Naive thymus-derived CD4-positive, alpha-beta T cell (primary cell): ENCODE results near the gene DNAAF1. TPM values are rescaled to one million over a fixed set of nuclear protein-coding genes. Genes with fewer than 3 reads are reported as not detected.
A peak's percentile ranks its signal among the peaks of the same experiment; 100 is the strongest.

ENCODE experiments used
- ATAC-seq: fragments of 150-1000 bp; cut with Tn5 transposase; 2 replicates; pipeline ENCODE4 v1.10.0; 2021; ENCODE audit warnings: mild to moderate bottlenecking, moderate library complexity
- CTCF ChIA-PET: fragments of 350-600 bp; sonication (Branson Sonifier 250); formaldehyde crosslinking; loops from one replicate; lab custom pipeline; 2021; ENCODE audit warnings: antibody characterized with exemption; lab: Charles Lee
- POLR2A ChIA-PET: fragments of 350-600 bp; sonication (Branson Sonifier 250); formaldehyde crosslinking; loops from one replicate; lab custom pipeline; 2021; ENCODE audit warnings: antibody characterized with exemption, inconsistent platforms; lab: Charles Lee
- DNase-seq, 9 donors: peaks; one replicate each; pipeline versions ENCODE4 v3.0.0 to v3.0.0-alpha.2; 2020 to 2022; ENCODE audit warnings: mixed read lengths in 1 of 9
- H3K27ac ChIP-seq: one replicate; pipeline ENCODE4 v1.7.0; 2013; ENCODE audit warnings: mild to moderate bottlenecking, low read depth, low read length, moderate library complexity
- H3K27me3 ChIP-seq, 2 donors: one replicate each; pipeline ENCODE4 v1.7.0; 2013; ENCODE audit warnings: low read length in 2 of 2, mild to moderate bottlenecking in 2 of 2, moderate library complexity in 2 of 2; ENCODE audit not compliant: control insufficient read depth in 2 of 2, insufficient read depth in 2 of 2
- H3K36me3 ChIP-seq, 3 experiments: 1 replicate in 2 of 3; 2 replicates in 1 of 3; pipeline ENCODE4 v1.7.0; 2013; ENCODE audit warnings: low read length in 3 of 3, mild to moderate bottlenecking in 3 of 3, moderate library complexity in 1 of 3; ENCODE audit not compliant: insufficient read depth in 3 of 3, control insufficient read depth in 2 of 3
- H3K4me1 ChIP-seq, 2 donors: one replicate each; pipeline ENCODE4 v1.7.0; 2013; ENCODE audit warnings: low read length in 2 of 2, mild to moderate bottlenecking in 2 of 2, moderate library complexity in 1 of 2; ENCODE audit not compliant: control insufficient read depth in 2 of 2, insufficient read depth in 2 of 2
- H3K4me3 ChIP-seq: 2 replicates; pipeline ENCODE4 v1.7.0; 2013; ENCODE audit warnings: mild to moderate bottlenecking, low read length
- H3K9me3 ChIP-seq, 3 experiments: 1 replicate in 2 of 3; 2 replicates in 1 of 3; pipeline ENCODE4 v1.7.0; 2013; ENCODE audit warnings: low read length in 3 of 3; ENCODE audit not compliant: control insufficient read depth in 2 of 3
- H3K27ac Mint-ChIP-seq, 9 donors: one replicate each; pipeline ENCODE4 v1.8.0; 2020 to 2022; ENCODE audit warnings: mixed read lengths in 9 of 9, mild to moderate bottlenecking in 8 of 9, moderate library complexity in 5 of 9, inconsistent platforms in 2 of 9
- H3K27me3 Mint-ChIP-seq, 5 donors: one replicate each; pipeline ENCODE4 v1.8.0; 2021 to 2022; ENCODE audit warnings: mixed read lengths in 5 of 5, mild to moderate bottlenecking in 1 of 5
- H3K36me3 Mint-ChIP-seq, 5 donors: one replicate each; pipeline ENCODE4 v1.8.0; 2020 to 2022; ENCODE audit warnings: mixed read lengths in 5 of 5, mild to moderate bottlenecking in 3 of 5, inconsistent platforms in 1 of 5
- H3K4me1 Mint-ChIP-seq, 7 donors: one replicate each; pipeline ENCODE4 v1.8.0; 2020 to 2022; ENCODE audit warnings: mixed read lengths in 7 of 7, mild to moderate bottlenecking in 3 of 7, inconsistent platforms in 1 of 7
- H3K4me3 Mint-ChIP-seq, 10 donors: one replicate each; pipeline ENCODE4 v1.8.0; 2020 to 2022; ENCODE audit warnings: mild to moderate bottlenecking in 10 of 10, mixed read lengths in 10 of 10, moderate library complexity in 6 of 10, inconsistent platforms in 2 of 10
- H3K9me3 Mint-ChIP-seq, 11 donors: one replicate each; pipeline ENCODE4 v1.8.0; 2020 to 2022; ENCODE audit warnings: mixed read lengths in 11 of 11, mild to moderate bottlenecking in 4 of 11, inconsistent platforms in 1 of 11, moderate library complexity in 1 of 11
- intact Hi-C, 2 donors: fragments of 100-400 bp; cut with micrococcal nuclease; formaldehyde crosslinking; loops; one replicate each; pipeline ENCODE4 v1.15.1; 2023
- polyA plus RNA-seq, 2 donors: library from polyadenylated mRNA; unstranded; fragments of 300-500 nt; fragmentation: Illumina TruSeq; gene quantifications; one replicate each; pipeline ENCODE4 v1.2.3, GENCODE V29; 2021
- total RNA-seq, 6 experiments: library from RNA in 5 of 6; stranded (reverse) in 5 of 6; gene quantifications; 1 replicate in 5 of 6; 2 replicates in 1 of 6; pipeline ENCODE4 v1.2.3 and lab custom pipeline; 2021 to 2026

Gene DNAAF1
- total and polyA plus RNA-seq, 7 experiments from 2014 or later = 0.06 to 2.2 (median 0.38) TPM; not detected in 3

GRCh38 chr16:84180519-84181140, 35.5 kb downstream of the DNAAF1 start:
- intact Hi-C loops = loop anchor here (10.0 kb wide), 1 partner anchor 324 kb away; the partner anchor contains the start of gene MEAK7 (in 2 of the 2)
- no peak overlapping the region for H3K4me3 ChIP-seq
- CTCF ChIA-PET = no interaction called here
- POLR2A ChIA-PET = no interaction called here
- no peak overlapping the region for H3K27ac ChIP-seq
- Mint-ChIP-seq H3K4me1 (peaks cover 12 to 18% (median 16%) of the 10 kb centered on the region in 7 donors), H3K9me3 (no peaks in the 10 kb centered on the region), H3K36me3 (peaks cover 0 to 23% (median 5%) of the 10 kb centered on the region in 5 donors), H3K4me3 (no peak overlapping the region), H3K27ac (no peak overlapping the region), H3K27me3 (no peaks in the 10 kb centered on the region)
- no peaks in the 10 kb centered on the region for H3K27me3 ChIP-seq
- no peaks in the 10 kb centered on the region for H3K4me1 ChIP-seq
- ATAC-seq (no peak), DNase-seq (no peak)
- no peaks in the 10 kb centered on the region for H3K9me3 ChIP-seq
- H3K36me3 ChIP-seq = peaks cover 0 to 75% (median 9%) of the 10 kb centered on the region in 3 experiments

- ATAC-seq (no peak), DNase-seq (no peak)
- intact Hi-C loops = loop anchor here (10.0 kb wide), 1 partner anchor 323 kb away; the partner anchor contains the start of gene MEAK7 (in 2 of the 2)
- Mint-ChIP-seq H3K9me3 (no peaks in the 10 kb centered on the region), H3K27me3 (no peaks in the 10 kb centered on the region), H3K4me1 (peaks cover 17 to 25% (median 22%) of the 10 kb centered on the region in 7 donors), H3K27ac (no peak overlapping the region), H3K36me3 (peaks cover 0 to 23% (median 5%) of the 10 kb centered on the region in 5 donors), H3K4me3 (peak overlapping the region in 1 of 10 donors; percentile 63)
- no peak overlapping the region for H3K4me3 ChIP-seq
- H3K36me3 ChIP-seq = peaks cover 0 to 75% (median 9%) of the 10 kb centered on the region in 3 experiments
- CTCF ChIA-PET = interaction anchor here (0.6 to 1.2 kb wide), 2 partner anchors 119 to 252 kb away, joined by 3 read pairs; no protein-coding TSS in a partner anchor
- no peaks in the 10 kb centered on the region for H3K27me3 ChIP-seq
- POLR2A ChIA-PET = interaction anchor here (0.5 kb wide), 1 partner anchor 74 kb away, joined by 4 read pairs; no protein-coding TSS in a partner anchor
- H3K27ac ChIP-seq = no peak overlapping the region
- H3K9me3 ChIP-seq = no peaks in the 10 kb centered on the region
- H3K4me1 ChIP-seq = peaks cover 0 to 6% of the 10 kb centered on the region in 2 donors
Observed at GRCh38 chr16:84181144-84181915, 36.2 kb downstream of the DNAAF1 start.

- H3K9me3 Mint-ChIP-seq = no peaks in the 10 kb centered on the region
- Histone ChIP-seq H3K27ac (no peak overlapping the region), H3K27me3 (no peaks in the 10 kb centered on the region), H3K36me3 (peaks cover 0 to 80% (median 9%) of the 10 kb centered on the region in 3 experiments), H3K4me3 (no peak overlapping the region), H3K4me1 (peaks cover 0 to 6% of the 10 kb centered on the region in 2 donors), H3K9me3 (no peaks in the 10 kb centered on the region)
- no peak overlapping the region for H3K27ac Mint-ChIP-seq
- ATAC-seq (no peak), DNase-seq (no peak)
- ChIA-PET CTCF (interaction anchor here (0.6 to 1.2 kb wide), 2 partner anchors 119 to 253 kb away, joined by 3 read pairs; no protein-coding TSS in a partner anchor), POLR2A (no interaction called here)
- intact Hi-C loops = loop anchor here (10.0 kb wide), 1 partner anchor 323 kb away; the partner anchor contains the start of gene MEAK7 (in 2 of the 2)
- peaks cover 22 to 28% (median 25%) of the 10 kb centered on the region in 7 donors for H3K4me1 Mint-ChIP-seq
- H3K36me3 Mint-ChIP-seq = peaks cover 0 to 23% (median 5%) of the 10 kb centered on the region in 5 donors
- peak overlapping the region in 1 of 10 donors; percentile 2 for H3K4me3 Mint-ChIP-seq
- no peaks in the 10 kb centered on the region for H3K27me3 Mint-ChIP-seq
Observed at GRCh38 chr16:84182104-84182503, 37.0 kb downstream of the DNAAF1 start.

GRCh38 chr16:84182680-84183571, 37.8 kb downstream of the DNAAF1 start:
- Mint-ChIP-seq H3K27ac (peak overlapping the region in 1 of 9 donors; percentile 42), H3K36me3 (peaks cover 0 to 23% (median 5%) of the 10 kb centered on the region in 5 donors)

GRCh38 chr16:84183572-84183875, 38.4 kb downstream of the DNAAF1 start:
- Histone ChIP-seq H3K4me3 (no peak overlapping the region), H3K9me3 (no peaks in the 10 kb centered on the region), H3K4me1 (peaks cover 0 to 6% of the 10 kb centered on the region in 2 donors), H3K36me3 (peaks cover 0 to 70% (median 9%) of the 10 kb centered on the region in 3 experiments), H3K27ac (no peak overlapping the region), H3K27me3 (no peaks in the 10 kb centered on the region)
- DNase-seq (no peak), ATAC-seq (no peak)
- peak overlapping the region in 1 of 10 donors; percentile 4 for H3K4me3 Mint-ChIP-seq
- intact Hi-C loops = loop anchor here (10.0 kb wide), 1 partner anchor 321 kb away; the partner anchor contains the start of gene MEAK7 (in 2 of the 2)
- no peaks in the 10 kb centered on the region for H3K27me3 Mint-ChIP-seq
- H3K9me3 Mint-ChIP-seq = no peaks in the 10 kb centered on the region
- peaks cover 22 to 29% (median 25%) of the 10 kb centered on the region in 7 donors for H3K4me1 Mint-ChIP-seq
- H3K27ac Mint-ChIP-seq = peak overlapping the region in 1 of 9 donors; percentile 42
- ChIA-PET POLR2A (no interaction called here), CTCF (no interaction called here)
- peaks cover 0 to 23% (median 5%) of the 10 kb centered on the region in 5 donors for H3K36me3 Mint-ChIP-seq

More at GRCh38 chr16:84182680-84183571, 37.8 kb downstream of the DNAAF1 start:
- Histone ChIP-seq H3K36me3 (peaks cover 0 to 76% (median 9%) of the 10 kb centered on the region in 3 experiments), H3K27ac (no peak overlapping the region), H3K4me1 (peaks cover 0 to 6% of the 10 kb centered on the region in 2 donors), H3K9me3 (no peaks in the 10 kb centered on the region), H3K4me3 (no peak overlapping the region), H3K27me3 (no peaks in the 10 kb centered on the region)
- Mint-ChIP-seq H3K9me3 (no peaks in the 10 kb centered on the region), H3K27me3 (no peaks in the 10 kb centered on the region), H3K4me1 (peaks cover 22 to 29% (median 25%) of the 10 kb centered on the region in 7 donors), H3K4me3 (peak overlapping the region in 1 of 10 donors; percentile 38)
- POLR2A ChIA-PET = no interaction called here
- ATAC-seq (no peak), DNase-seq (no peak)
- CTCF ChIA-PET = interaction anchor here (1.2 kb wide), 1 partner anchor 253 kb away, joined by 3 read pairs; no protein-coding TSS in a partner anchor
- intact Hi-C loops = loop anchor here (10.0 kb wide), 1 partner anchor 322 kb away; the partner anchor contains the start of gene MEAK7 (in 2 of the 2)
